Cerebellar nuclear complex (tissue), 1 donor: ENCODE data around the gene PAK3.

ENCODE experiments used
- DNase-seq, 2 experiments: peaks; one replicate each; lab custom pipeline; 2025; lab: John Stamatoyannopoulos, UW

The PAK3 gene

GRCh38 chrX:111133389-111133788 lies 37.4 kb downstream of the PAK3 start:
- DNase-seq: no peak

- no peak for DNase-seq
These were observed 49.9 kb downstream of the PAK3 start for GRCh38 chrX:111145878-111146277.

- DNase-seq: no peak
These were observed 55.8 kb downstream of the PAK3 start for GRCh38 chrX:111151764-111152163.

GRCh38 chrX:111159232-111159631 lies 63.2 kb downstream of the PAK3 start:
- no peak for DNase-seq

GRCh38 chrX:111164728-111165127 lies 68.7 kb downstream of the PAK3 start:
- DNase-seq: no peak

GRCh38 chrX:111165902-111166301 lies 69.9 kb downstream of the PAK3 start:
- no peak for DNase-seq

- no peak for DNase-seq
These were observed 71.3 kb downstream of the PAK3 start for GRCh38 chrX:111167334-111167733.

- DNase-seq: no peak
These were observed 72.3 kb downstream of the PAK3 start for GRCh38 chrX:111168314-111168713.

GRCh38 chrX:111169141-111169540 lies 73.2 kb downstream of the PAK3 start:
- no peak for DNase-seq

- DNase-seq: no peak
These were observed 74.0 kb downstream of the PAK3 start for GRCh38 chrX:111170017-111170416.

- DNase-seq: no peak
These were observed 84.8 kb downstream of the PAK3 start for GRCh38 chrX:111180750-111181240.

- no peak for DNase-seq
These were observed 86.0 kb downstream of the PAK3 start for GRCh38 chrX:111181951-111182350.

GRCh38 chrX:111182997-111183396 lies 87.0 kb downstream of the PAK3 start:
- no peak for DNase-seq

GRCh38 chrX:111191598-111191997 lies 95.6 kb downstream of the PAK3 start:
- DNase-seq: no peak

GRCh38 chrX:111199505-111199904 lies 103.5 kb downstream of the PAK3 start:
- no peak for DNase-seq

- no peak for DNase-seq
These were observed 104.3 kb downstream of the PAK3 start for GRCh38 chrX:111200327-111200726.

- no peak for DNase-seq
These were observed 111.9 kb downstream of the PAK3 start for GRCh38 chrX:111207851-111208250.

GRCh38 chrX:111216293-111216801 lies 120.4 kb downstream of the PAK3 start:
- DNase-seq: no peak

- DNase-seq: no peak
These were observed 148.3 kb downstream of the PAK3 start for GRCh38 chrX:111244235-111244750.

- DNase-seq: no peak
These were observed 159.1 kb downstream of the PAK3 start for GRCh38 chrX:111254896-111255693.

- DNase-seq: no peak
These were observed 161.7 kb downstream of the PAK3 start for GRCh38 chrX:111257733-111258132.

GRCh38 chrX:111259559-111259958 lies 163.6 kb downstream of the PAK3 start:
- DNase-seq: no peak

- no peak for DNase-seq
These were observed 164.5 kb downstream of the PAK3 start for GRCh38 chrX:111260451-111260850.
